WTC11 (cell line): ENCODE measurements around the gene UQCRQ. TPM values are rescaled to one million over a fixed set of nuclear protein-coding genes. Genes with fewer than 3 reads are reported as not detected.

Source experiments
- ATAC-seq: fragments of 200-7000 bp; cut with Tn5 transposase; 2 replicates; pipeline ENCODE4 v1.10.0; 2021; ENCODE audit warnings: mild to moderate bottlenecking, moderate library complexity
- CTCF ChIA-PET: fragments of 300-600 bp; sonication (Branson Sonifier 250); formaldehyde crosslinking; loops from one replicate; lab custom pipeline; 2021; ENCODE audit warnings: antibody characterized with exemption; lab: Charles Lee
- POLR2A ChIA-PET: fragments of 350-600 bp; sonication (Branson Sonifier 250); formaldehyde crosslinking; loops from one replicate; lab custom pipeline; 2021; ENCODE audit warnings: antibody characterized with exemption; lab: Charles Lee
- DNase-seq: peaks from one replicate; pipeline ENCODE4 v3.0.0; 2021; ENCODE audit warnings: low spot score
- H3K27ac Mint-ChIP-seq: 2 replicates; pipeline ENCODE4 v1.8.0; 2021; ENCODE audit warnings: mixed read lengths
- H3K27me3 Mint-ChIP-seq: 2 replicates; pipeline ENCODE4 v1.8.0; 2021; ENCODE audit warnings: low read depth, mild to moderate bottlenecking, moderate library complexity, mixed read lengths
- H3K36me3 Mint-ChIP-seq: 2 replicates; pipeline ENCODE4 v1.8.0; 2021; ENCODE audit warnings: mixed read lengths
- H3K4me1 Mint-ChIP-seq: 2 replicates; pipeline ENCODE4 v1.8.0; 2022; ENCODE audit warnings: mixed read lengths
- H3K4me3 Mint-ChIP-seq: 2 replicates; pipeline ENCODE4 v1.8.0; 2021; ENCODE audit warnings: mild to moderate bottlenecking, moderate library complexity, mixed read lengths
- H3K9me3 Mint-ChIP-seq: 2 replicates; pipeline ENCODE4 v1.8.0; 2021; ENCODE audit warnings: mixed read lengths
- AR ChIP-seq: fragments of 250-450 bp; sonication (Bioruptor Pico); IDR thresholded peaks from 2 replicates; pipeline ENCODE4 v1.9.0; 2021; ENCODE audit warnings: mild to moderate bottlenecking
- E2F1 ChIP-seq: sonication (generic); formaldehyde crosslinking; IDR thresholded peaks from 2 replicates; pipeline ENCODE4 v1.8.0; 2022; ENCODE audit warnings: mild to moderate bottlenecking, missing genetic modification reagents
- FOXP4 ChIP-seq: sonication (generic); formaldehyde crosslinking; IDR thresholded peaks from 2 replicates; pipeline ENCODE4 v1.8.0; 2022; ENCODE audit warnings: mild to moderate bottlenecking, missing genetic modification reagents
- GRHL2 ChIP-seq: fragments of 250-450 bp; sonication (Bioruptor Pico); IDR thresholded peaks from 2 replicates; pipeline ENCODE4 v1.8.0; 2022; ENCODE audit warnings: mild to moderate bottlenecking, moderate library complexity; ENCODE audit not compliant: insufficient replicate concordance, severe bottlenecking
- GTF2I ChIP-seq: fragments of 250-450 bp; sonication (Bioruptor Pico); conservative IDR thresholded peaks from 2 replicates; pipeline ENCODE4 v1.4.0; 2021; ENCODE audit warnings: mild to moderate bottlenecking
- HMGXB4 ChIP-seq: sonication (generic); formaldehyde crosslinking; IDR thresholded peaks from 2 replicates; pipeline ENCODE4 v1.8.1; 2023; ENCODE audit warnings: mild to moderate bottlenecking, moderate library complexity, missing genetic modification reagents
- IRF1 ChIP-seq: sonication (generic); formaldehyde crosslinking; IDR thresholded peaks from 2 replicates; pipeline ENCODE4 v1.8.0; 2023; ENCODE audit warnings: missing genetic modification reagents
- MLX ChIP-seq: sonication (generic); formaldehyde crosslinking; IDR thresholded peaks from 2 replicates; pipeline ENCODE4 v1.8.1; 2023; ENCODE audit warnings: mild to moderate bottlenecking, missing genetic modification reagents, moderate library complexity
- NR1H2 ChIP-seq: sonication (generic); formaldehyde crosslinking; IDR thresholded peaks from 2 replicates; pipeline ENCODE4 v1.9.0; 2021; ENCODE audit warnings: mild to moderate bottlenecking, moderate library complexity, missing genetic modification reagents
- SOX15 ChIP-seq: fragments of 250-450 bp; sonication (Bioruptor Pico); IDR thresholded peaks from 2 replicates; pipeline ENCODE4 v1.9.0; 2021; ENCODE audit warnings: mild to moderate bottlenecking
- ZNF121 ChIP-seq: sonication (generic); formaldehyde crosslinking; IDR thresholded peaks from 2 replicates; pipeline ENCODE4 v1.8.0; 2023; ENCODE audit warnings: missing genetic modification reagents
- ZNF263 ChIP-seq: sonication (generic); formaldehyde crosslinking; IDR thresholded peaks from 2 replicates; pipeline ENCODE4 v1.8.1; 2022; ENCODE audit warnings: low read depth, mild to moderate bottlenecking, moderate library complexity, missing genetic modification reagents
- ZNF281 ChIP-seq: sonication (generic); formaldehyde crosslinking; IDR thresholded peaks from 2 replicates; pipeline ENCODE4 v1.8.0; 2023; ENCODE audit warnings: mild to moderate bottlenecking, missing genetic modification reagents
- total RNA-seq: library from RNA; stranded (reverse); gene quantifications from 3 replicates; pipeline ENCODE4 v1.2.3, GENCODE V29; 2021

Gene UQCRQ
- total RNA-seq, 1 experiment from 2014 or later: 256 TPM

- H3K9me3 Mint-ChIP-seq: no peaks in the 10 kb centered on the region
- POLR2A ChIA-PET: no interaction called here
- no peak for DNase-seq
- no peak for TF ChIP-seq IRF1
- TF ChIP-seq ZNF121 (CRISPR knock-in tag): peak; percentile 54; the same call in 1 of the 2 replicates
- TF ChIP-seq, all 79 proteins: peak for 1
- H3K27ac Mint-ChIP-seq: no peak overlapping the region
- CTCF ChIA-PET: interaction anchor here (1.2 kb wide), 1 partner anchor 28 kb away, joined by 3 read pairs; no protein-coding TSS in a partner anchor
- no peaks in the 10 kb centered on the region for H3K36me3 Mint-ChIP-seq
- no peaks in the 10 kb centered on the region for H3K27me3 Mint-ChIP-seq
- H3K4me1 Mint-ChIP-seq: peaks cover 8% of the 10 kb centered on the region
- H3K4me3 Mint-ChIP-seq: no peak overlapping the region
- ATAC-seq: no peak
Observed at GRCh38 chr5:132856011-132856410, 10.4 kb upstream of the UQCRQ start.

- H3K27me3 Mint-ChIP-seq: peaks cover 3% of the 10 kb centered on the region; the same call in 1 of the 2 replicates
- ChIA-PET POLR2A (no interaction called here), CTCF (no interaction called here)
- DNase-seq (no peak), ATAC-seq (no peak)
- no peak overlapping the region for H3K27ac Mint-ChIP-seq
- TF ChIP-seq NR1H2: no peak
- H3K4me1 Mint-ChIP-seq: peaks cover 4% of the 10 kb centered on the region
- H3K9me3 Mint-ChIP-seq: no peaks in the 10 kb centered on the region
- H3K36me3 Mint-ChIP-seq: no peaks in the 10 kb centered on the region
- H3K4me3 Mint-ChIP-seq: no peak overlapping the region
Observed at GRCh38 chr5:132859889-132860437, 6.5 kb upstream of the UQCRQ start.

GRCh38 chr5:132860742-132861141, 5.7 kb upstream of the UQCRQ start:
- H3K27me3 Mint-ChIP-seq: peaks cover 3% of the 10 kb centered on the region; the same call in 1 of the 2 replicates
- CTCF ChIA-PET: interaction anchor here (1.5 kb wide), 1 partner anchor 41 kb away, joined by 3 read pairs; no protein-coding TSS in a partner anchor
- H3K4me1 Mint-ChIP-seq: peaks cover 12% of the 10 kb centered on the region
- H3K9me3 Mint-ChIP-seq: no peaks in the 10 kb centered on the region
- H3K36me3 Mint-ChIP-seq: no peaks in the 10 kb centered on the region
- H3K27ac Mint-ChIP-seq: no peak overlapping the region
- H3K4me3 Mint-ChIP-seq: no peak overlapping the region
- no peak for ATAC-seq
- no peak for TF ChIP-seq E2F1 (CRISPR knock-in tag)
- no peak for TF ChIP-seq GTF2I (CRISPR knock-in tag)
- TF ChIP-seq ZNF281 (CRISPR knock-in tag): no peak
- TF ChIP-seq FOXP4 (CRISPR knock-in tag): no peak
- TF ChIP-seq SOX15: no peak
- no peak for TF ChIP-seq AR
- TF ChIP-seq ZNF263 (CRISPR knock-in tag): no peak
- TF ChIP-seq GRHL2 (CRISPR knock-in tag): no peak
- no peak for TF ChIP-seq HMGXB4 (CRISPR knock-in tag)
- TF ChIP-seq MLX (CRISPR knock-in tag): no peak
- no peak for TF ChIP-seq ZNF121 (CRISPR knock-in tag)
- TF ChIP-seq, all 79 proteins: peak for 0
- DNase-seq: no peak
- POLR2A ChIA-PET: no interaction called here
